Lung (tissue), 12 donors: ENCODE results near the gene NDUFA8. TPM values are rescaled to one million over a fixed set of nuclear protein-coding genes. Genes with fewer than 3 reads are reported as not detected.

Experiments used
- ATAC-seq: fragments of 200-7000 bp; cut with Tn5 transposase; one replicate; pipeline ENCODE4 v1.9.1; 2020; ENCODE audit warnings: moderate number of reproducible peaks; ENCODE audit not compliant: insufficient read depth, low FRiP score
- DNase-seq, 3 donors: peaks; one replicate each; pipeline ENCODE4 v3.0.0-alpha.2; 2013 to 2017
- H3K27ac ChIP-seq, 2 donors: one replicate each; pipeline ENCODE4 v1.5.1; 2013; ENCODE audit warnings: mild to moderate bottlenecking in 2 of 2, moderate library complexity in 2 of 2, control low read depth in 1 of 2, inconsistent platforms in 1 of 2, low read depth in 1 of 2, low read length in 1 of 2
- H3K27me3 ChIP-seq, 3 donors: one replicate each; pipeline ENCODE4 v1.5.1; 2013; ENCODE audit warnings: low read length in 2 of 3; ENCODE audit not compliant: control insufficient read depth in 3 of 3, insufficient read depth in 3 of 3
- H3K36me3 ChIP-seq, 4 donors: one replicate each; pipeline ENCODE4 v1.5.1; 2013; ENCODE audit warnings: low read length in 4 of 4, mild to moderate bottlenecking in 1 of 4, moderate library complexity in 1 of 4; ENCODE audit not compliant: control insufficient read depth in 4 of 4, insufficient read depth in 4 of 4
- H3K4me1 ChIP-seq, 5 donors: one replicate each; pipeline ENCODE4 v1.5.1; 2013; ENCODE audit warnings: low read length in 5 of 5, mild to moderate bottlenecking in 2 of 5, moderate library complexity in 1 of 5; ENCODE audit not compliant: control insufficient read depth in 5 of 5, insufficient read depth in 5 of 5
- H3K4me3 ChIP-seq: one replicate; pipeline ENCODE4 v1.5.1; 2013; ENCODE audit warnings: mild to moderate bottlenecking, control low read depth, moderate library complexity
- H3K9ac ChIP-seq, 2 donors: one replicate each; pipeline ENCODE4 v1.5.1; 2013; ENCODE audit warnings: low read length in 2 of 2, control low read depth in 1 of 2; ENCODE audit not compliant: insufficient read depth in 1 of 2
- H3K9me3 ChIP-seq, 4 donors: one replicate each; pipeline ENCODE4 v1.5.1; 2013; ENCODE audit warnings: low read length in 3 of 4, mild to moderate bottlenecking in 1 of 4, moderate library complexity in 1 of 4; ENCODE audit not compliant: control insufficient read depth in 4 of 4, insufficient read depth in 3 of 4
- WGBS, 2 donors: extraction: QIAGEN DNeasy Blood & Tissue Kit; methylation state at CpG; one replicate each; pipeline ENCODE4 v1.1.7; 2013; 5-methylcytosine and 5-hydroxymethylcytosine counted together
- polyA plus RNA-seq, 2 donors: library from polyadenylated mRNA; stranded (reverse); fragments of 200-250 nt; gene quantifications; one replicate each; pipeline ENCODE4 v1.2.1, GENCODE V29; 2013
- total RNA-seq, 2 donors: library from RNA; depleted of rRNA in 1 of 2; stranded (reverse); fragments of >200 nt in 1 of 2; gene quantifications; one replicate each; pipeline ENCODE4 v1.2.1, GENCODE V29; 2014 to 2021
- TF ChIP-seq, protein P1 (sequence below): IDR thresholded peaks from 2 replicates; pipeline ENCODE4 v1.5.1; 2012; ENCODE audit warnings: mild to moderate bottlenecking; ENCODE audit errors: control extremely low read depth, extremely low read depth
- donor health status: control.
- donor health status: control.
- donor health status: Bipolar disorder and iron deficiency.
- donor health status: healthy.
- donor health status: DM: yes; HTN: yes; CAD: no.

The NDUFA8 gene
- total and polyA plus RNA-seq, 4 donors, result 26.6 to 107 (median 58.3) TPM

DNA sequence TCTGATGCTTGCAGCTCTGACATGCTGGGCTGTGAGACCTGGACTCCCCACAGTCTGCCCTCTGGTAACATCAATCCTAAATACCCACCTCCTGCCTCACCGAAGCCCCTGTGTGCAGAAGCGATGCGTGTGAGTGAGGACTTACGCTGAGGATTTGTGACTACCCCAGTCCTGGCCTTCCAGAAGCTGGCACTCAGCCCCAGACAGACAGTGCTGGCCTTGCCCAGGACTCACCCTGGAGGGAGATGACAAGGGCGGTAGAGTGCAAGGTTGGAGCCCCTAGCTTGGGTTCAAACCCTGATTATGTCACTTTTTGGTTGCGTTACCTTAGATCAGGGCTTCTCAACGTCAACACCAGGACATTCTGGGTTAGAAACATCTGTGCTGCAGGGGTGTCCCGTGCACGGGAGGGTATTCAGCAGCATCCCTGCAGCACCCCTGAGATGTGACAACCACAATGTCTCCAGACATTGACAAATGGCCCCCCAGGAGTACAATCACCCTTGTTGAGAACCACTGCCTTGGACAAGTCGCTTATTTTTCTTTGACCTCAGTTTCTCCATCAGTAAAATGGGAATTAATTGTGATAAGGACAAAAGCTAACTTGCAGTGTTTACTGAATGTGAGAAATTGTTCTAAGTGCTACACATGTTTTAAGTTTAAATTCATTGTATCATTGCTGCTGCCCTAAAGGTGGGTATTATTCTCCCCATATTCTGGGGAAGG, 43.0 kb downstream of the NDUFA8 start:
- TF ChIP-seq, protein P1, sequence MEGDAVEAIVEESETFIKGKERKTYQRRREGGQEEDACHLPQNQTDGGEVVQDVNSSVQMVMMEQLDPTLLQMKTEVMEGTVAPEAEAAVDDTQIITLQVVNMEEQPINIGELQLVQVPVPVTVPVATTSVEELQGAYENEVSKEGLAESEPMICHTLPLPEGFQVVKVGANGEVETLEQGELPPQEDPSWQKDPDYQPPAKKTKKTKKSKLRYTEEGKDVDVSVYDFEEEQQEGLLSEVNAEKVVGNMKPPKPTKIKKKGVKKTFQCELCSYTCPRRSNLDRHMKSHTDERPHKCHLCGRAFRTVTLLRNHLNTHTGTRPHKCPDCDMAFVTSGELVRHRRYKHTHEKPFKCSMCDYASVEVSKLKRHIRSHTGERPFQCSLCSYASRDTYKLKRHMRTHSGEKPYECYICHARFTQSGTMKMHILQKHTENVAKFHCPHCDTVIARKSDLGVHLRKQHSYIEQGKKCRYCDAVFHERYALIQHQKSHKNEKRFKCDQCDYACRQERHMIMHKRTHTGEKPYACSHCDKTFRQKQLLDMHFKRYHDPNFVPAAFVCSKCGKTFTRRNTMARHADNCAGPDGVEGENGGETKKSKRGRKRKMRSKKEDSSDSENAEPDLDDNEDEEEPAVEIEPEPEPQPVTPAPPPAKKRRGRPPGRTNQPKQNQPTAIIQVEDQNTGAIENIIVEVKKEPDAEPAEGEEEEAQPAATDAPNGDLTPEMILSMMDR, result no peak

DNA sequence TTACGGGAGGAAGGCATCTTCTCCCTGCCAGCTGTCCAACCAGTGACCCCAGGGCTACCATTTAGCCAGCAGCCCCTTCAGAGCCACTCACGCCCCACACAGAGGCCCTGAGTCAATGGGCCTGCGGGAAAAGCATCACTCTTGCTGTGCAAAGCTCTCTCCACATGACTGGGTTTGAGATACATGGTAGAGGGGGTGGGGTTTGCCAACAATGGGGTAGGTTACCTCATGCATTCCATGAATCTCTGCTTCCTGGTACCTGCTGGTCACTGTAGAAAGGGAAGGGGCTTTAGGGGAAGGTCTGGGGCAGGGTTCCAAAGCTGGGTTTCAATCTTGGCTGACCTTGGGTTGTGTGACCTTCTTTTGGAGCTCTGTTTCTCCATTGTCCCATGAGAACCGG, 43.5 kb downstream of the NDUFA8 start:
- Histone ChIP-seq H3K27ac (no peak overlapping the region), H3K4me1 (no peaks in the 10 kb centered on the region), H3K9me3 (peaks cover 0 to 2% (median 0%) of the 10 kb centered on the region in 4 donors), H3K36me3 (no peaks in the 10 kb centered on the region), H3K4me3 (no peak overlapping the region), H3K27me3 (no peaks in the 10 kb centered on the region), H3K9ac (no peak overlapping the region)
- ATAC-seq, result no peak
- DNase-seq, result no peak
- TF ChIP-seq, protein P1, result no peak
- 73 to 88% methylated on average over 4 of the region's 4 CpGs for WGBS, 2 donors

More for the DNA sequence above, 43.0 kb downstream of the NDUFA8 start:
- DNase-seq (no peak), ATAC-seq (no peak)
- H3K27ac ChIP-seq, result no peak overlapping the region
- H3K36me3 ChIP-seq, result no peaks in the 10 kb centered on the region
- WGBS, 2 donors, result 91 to 92% methylated on average over 10 of the region's 10 CpGs
- H3K9ac ChIP-seq, result no peak overlapping the region
- no peak overlapping the region for H3K4me3 ChIP-seq
- no peaks in the 10 kb centered on the region for H3K27me3 ChIP-seq
- H3K9me3 ChIP-seq, result peaks cover 0 to 2% (median 0%) of the 10 kb centered on the region in 4 donors
- no peaks in the 10 kb centered on the region for H3K4me1 ChIP-seq

DNA sequence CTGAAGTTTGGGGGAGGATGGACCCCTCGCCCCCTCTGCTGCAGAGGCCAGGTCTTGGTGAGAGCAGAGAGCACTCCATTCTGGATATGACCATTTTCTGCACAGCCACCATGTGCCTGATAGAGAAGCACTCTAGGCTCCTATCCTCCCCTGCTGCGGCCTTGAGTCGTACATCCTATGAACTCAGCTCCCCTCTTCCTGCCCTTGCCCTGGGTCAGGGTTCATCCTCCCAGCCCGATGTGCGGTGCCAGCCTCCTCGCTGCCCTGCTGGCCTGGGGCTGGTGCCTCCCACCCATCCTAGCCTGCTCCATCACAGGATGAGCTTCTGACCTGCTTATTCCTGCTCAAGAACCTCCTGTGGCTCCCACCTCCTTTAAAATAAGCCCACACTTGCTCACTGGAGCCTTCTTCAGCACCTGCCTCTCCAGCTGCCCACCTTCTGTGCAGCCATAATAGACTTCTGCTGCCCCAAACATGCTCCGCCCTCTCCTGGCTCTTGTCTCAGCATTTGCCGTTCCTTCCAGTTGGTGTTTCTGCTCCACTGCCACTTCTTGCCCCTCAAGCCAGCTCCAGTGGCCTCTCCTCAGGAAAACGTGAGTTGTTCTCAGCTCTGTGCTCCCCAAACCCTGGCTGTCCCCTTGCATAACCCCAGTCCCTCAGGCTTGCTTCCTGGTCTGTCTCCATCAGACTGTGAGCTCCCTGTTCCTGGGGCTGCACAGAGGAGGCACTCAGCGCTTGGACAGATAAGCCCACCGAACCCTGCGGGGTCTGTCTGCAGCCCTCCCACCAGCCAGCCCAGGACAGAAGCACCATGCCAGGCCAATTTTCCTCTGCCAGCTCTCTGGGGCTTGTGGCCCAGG, 44.2 kb downstream of the NDUFA8 start:
- 79 to 87% methylated on average over 12 of the region's 12 CpGs for WGBS, 2 donors
- ATAC-seq, result no peak
- Histone ChIP-seq H3K27ac (no peak overlapping the region), H3K27me3 (no peaks in the 10 kb centered on the region), H3K36me3 (no peaks in the 10 kb centered on the region), H3K9me3 (peaks cover 0 to 2% (median 0%) of the 10 kb centered on the region in 4 donors), H3K4me3 (no peak overlapping the region), H3K4me1 (no peaks in the 10 kb centered on the region), H3K9ac (no peak overlapping the region)
- no peak for DNase-seq
- TF ChIP-seq, protein P1, result no peak
